Vagina (tissue), 2 donors: ENCODE data around the gene NSUN7.

Experiments used
- POLR2A ChIP-seq, 2 donors: fragments of 450-650 bp; IDR thresholded peaks; one replicate each; pipeline ENCODE4 v1.6.1; 2017; ENCODE audit warnings: antibody characterized with exemption in 2 of 2, mild to moderate bottlenecking in 2 of 2, moderate library complexity in 2 of 2
- POLR2AphosphoS5 ChIP-seq, 2 donors: sonication (generic); formaldehyde crosslinking; IDR thresholded peaks; one replicate each; pipeline ENCODE4 v1.9.0; 2017; ENCODE audit warnings: antibody characterized with exemption in 2 of 2, mild to moderate bottlenecking in 2 of 2, low read depth in 1 of 2; ENCODE audit not compliant: insufficient read depth in 1 of 2
- TF ChIP-seq, protein P1 (sequence below), 3 experiments: fragments of 450-650 bp in 2 of 3; fragments of 200-600 bp in 1 of 3; sonication (generic) in 1 of 3; IDR thresholded peaks; one replicate each; pipeline ENCODE4 v1.5.1; 2017 to 2019; ENCODE audit warnings: antibody characterized with exemption in 3 of 3, mild to moderate bottlenecking in 2 of 3, moderate library complexity in 2 of 3

- TF ChIP-seq POLR2A (IDR thresholded peaks at IDR 0.05) (no peak), POLR2AphosphoS5 (IDR thresholded peaks at IDR 0.05; ENCODE audit: insufficient read depth in 1 of 2, low read depth in 1 of 2) (no peak)
- TF ChIP-seq, protein P1, sequence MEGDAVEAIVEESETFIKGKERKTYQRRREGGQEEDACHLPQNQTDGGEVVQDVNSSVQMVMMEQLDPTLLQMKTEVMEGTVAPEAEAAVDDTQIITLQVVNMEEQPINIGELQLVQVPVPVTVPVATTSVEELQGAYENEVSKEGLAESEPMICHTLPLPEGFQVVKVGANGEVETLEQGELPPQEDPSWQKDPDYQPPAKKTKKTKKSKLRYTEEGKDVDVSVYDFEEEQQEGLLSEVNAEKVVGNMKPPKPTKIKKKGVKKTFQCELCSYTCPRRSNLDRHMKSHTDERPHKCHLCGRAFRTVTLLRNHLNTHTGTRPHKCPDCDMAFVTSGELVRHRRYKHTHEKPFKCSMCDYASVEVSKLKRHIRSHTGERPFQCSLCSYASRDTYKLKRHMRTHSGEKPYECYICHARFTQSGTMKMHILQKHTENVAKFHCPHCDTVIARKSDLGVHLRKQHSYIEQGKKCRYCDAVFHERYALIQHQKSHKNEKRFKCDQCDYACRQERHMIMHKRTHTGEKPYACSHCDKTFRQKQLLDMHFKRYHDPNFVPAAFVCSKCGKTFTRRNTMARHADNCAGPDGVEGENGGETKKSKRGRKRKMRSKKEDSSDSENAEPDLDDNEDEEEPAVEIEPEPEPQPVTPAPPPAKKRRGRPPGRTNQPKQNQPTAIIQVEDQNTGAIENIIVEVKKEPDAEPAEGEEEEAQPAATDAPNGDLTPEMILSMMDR (IDR thresholded peaks at IDR 0.05), result no peak
These were observed 81.6 kb downstream of the NSUN7 start for GRCh38 chr4:40831146-40831907.
